ENCODE data around the gene NCCRP1.

- TF ChIP-seq CTCF (IDR thresholded peaks at IDR 0.05 in 8 of 11, conservative IDR thresholded peaks at IDR 0.05 in 3 of 11), result no peak
- no peak for TF ChIP-seq POLR2A (IDR thresholded peaks at IDR 0.05)
- TF ChIP-seq POLR2AphosphoS5 (IDR thresholded peaks at IDR 0.05), result no peak
These were observed 16.0 kb upstream of the NCCRP1 start for GRCh38 chr19:39180749-39181148.
